ENCODE measurements around the gene MTCL1. TPM values are rescaled to one million over a fixed set of nuclear protein-coding genes. Genes with fewer than 3 reads are reported as not detected.

The MTCL1 gene
- total and polyA plus RNA-seq, 7 experiments from 2014 or later: 0.17 to 0.81 (median 0.61) TPM; not detected in 4

GRCh38 chr18:8865934-8866333 is 160.6 kb downstream of the MTCL1 start:
- H3K27me3 Mint-ChIP-seq: peaks cover 0 to 3% (median 0%) of the 10 kb centered on the region in 5 donors
- H3K27ac Mint-ChIP-seq: no peak overlapping the region
- Histone ChIP-seq H3K27me3 (ENCODE audit: control insufficient read depth in 2 of 2, insufficient read depth in 2 of 2, low read length in 2 of 2) (no peaks in the 10 kb centered on the region), H3K36me3 (ENCODE audit: control insufficient read depth in 2 of 3, insufficient read depth in 3 of 3, low read length in 3 of 3) (no peaks in the 10 kb centered on the region), H3K9me3 (ENCODE audit: control insufficient read depth in 2 of 3, low read length in 3 of 3) (no peaks in the 10 kb centered on the region), H3K4me1 (ENCODE audit: control insufficient read depth in 2 of 2, insufficient read depth in 2 of 2, low read length in 2 of 2) (no peaks in the 10 kb centered on the region), H3K4me3 (ENCODE audit: low read length) (no peak overlapping the region), H3K27ac (ENCODE audit: low read depth, low read length) (no peak overlapping the region)
- ChIA-PET CTCF (no interaction called here), POLR2A (no interaction called here)
- intact Hi-C loops (cut with micrococcal nuclease): no loop called here
- H3K4me3 Mint-ChIP-seq: no peak overlapping the region
- no peak for DNase-seq
- no peaks in the 10 kb centered on the region for H3K36me3 Mint-ChIP-seq
- H3K4me1 Mint-ChIP-seq: no peaks in the 10 kb centered on the region
- ATAC-seq: no peak
- H3K9me3 Mint-ChIP-seq: peaks cover 0 to 4% (median 0%) of the 10 kb centered on the region in 11 donors

DNA sequence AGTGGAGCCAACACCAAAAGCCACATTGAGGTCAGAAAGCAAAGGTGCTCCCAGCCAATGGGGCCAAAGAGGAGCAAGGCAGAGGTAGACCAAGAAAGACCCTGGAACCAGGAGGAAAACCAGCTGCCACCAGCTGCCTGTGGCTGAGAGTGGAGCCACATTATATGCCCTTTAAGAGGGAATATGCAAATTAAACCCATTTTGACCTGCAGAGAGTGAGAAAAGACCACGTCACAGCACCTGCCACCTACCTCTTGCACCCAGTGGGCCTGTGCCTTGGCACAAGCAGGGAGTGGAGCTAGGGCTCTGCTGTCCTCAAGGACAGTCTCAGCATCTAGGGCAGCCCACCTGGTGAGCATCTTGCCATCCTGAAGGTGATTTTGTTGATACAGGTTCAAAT is 161.3 kb downstream of the MTCL1 start:
- Mint-ChIP-seq H3K27me3 (peaks cover 0 to 3% (median 0%) of the 10 kb centered on the region in 5 donors), H3K9me3 (peaks cover 0 to 4% (median 0%) of the 10 kb centered on the region in 11 donors), H3K27ac (no peak overlapping the region), H3K36me3 (no peaks in the 10 kb centered on the region), H3K4me3 (no peak overlapping the region), H3K4me1 (no peaks in the 10 kb centered on the region)
- H3K27ac ChIP-seq (ENCODE audit: low read depth, low read length): no peak overlapping the region
- ChIA-PET CTCF (no interaction called here), POLR2A (no interaction called here)
- no peaks in the 10 kb centered on the region for H3K36me3 ChIP-seq (ENCODE audit: control insufficient read depth in 2 of 3, insufficient read depth in 3 of 3, low read length in 3 of 3)
- intact Hi-C loops (cut with micrococcal nuclease): no loop called here
- ATAC-seq (no peak), DNase-seq (no peak)
- H3K9me3 ChIP-seq (ENCODE audit: control insufficient read depth in 2 of 3, low read length in 3 of 3): no peaks in the 10 kb centered on the region
- H3K27me3 ChIP-seq (ENCODE audit: control insufficient read depth in 2 of 2, insufficient read depth in 2 of 2, low read length in 2 of 2): no peaks in the 10 kb centered on the region
- no peak overlapping the region for H3K4me3 ChIP-seq (ENCODE audit: low read length)
- no peaks in the 10 kb centered on the region for H3K4me1 ChIP-seq (ENCODE audit: control insufficient read depth in 2 of 2, insufficient read depth in 2 of 2, low read length in 2 of 2)

GRCh38 chr18:8868276-8868675 is 162.9 kb downstream of the MTCL1 start:
- intact Hi-C loops (cut with micrococcal nuclease): no loop called here
- H3K27me3 Mint-ChIP-seq: peaks cover 0 to 3% (median 0%) of the 10 kb centered on the region in 5 donors
- POLR2A ChIA-PET: no interaction called here
- Histone ChIP-seq H3K4me3 (ENCODE audit: low read length) (no peak overlapping the region), H3K9me3 (ENCODE audit: control insufficient read depth in 2 of 3, low read length in 3 of 3) (no peaks in the 10 kb centered on the region), H3K4me1 (ENCODE audit: control insufficient read depth in 2 of 2, insufficient read depth in 2 of 2, low read length in 2 of 2) (no peaks in the 10 kb centered on the region), H3K27ac (ENCODE audit: low read depth, low read length) (no peak overlapping the region), H3K27me3 (ENCODE audit: control insufficient read depth in 2 of 2, insufficient read depth in 2 of 2, low read length in 2 of 2) (no peaks in the 10 kb centered on the region), H3K36me3 (ENCODE audit: control insufficient read depth in 2 of 3, insufficient read depth in 3 of 3, low read length in 3 of 3) (no peaks in the 10 kb centered on the region)
- no peak overlapping the region for H3K4me3 Mint-ChIP-seq
- no peaks in the 10 kb centered on the region for H3K36me3 Mint-ChIP-seq
- CTCF ChIA-PET: no interaction called here
- ATAC-seq: no peak
- DNase-seq: no peak
- no peaks in the 10 kb centered on the region for H3K4me1 Mint-ChIP-seq
- peaks cover 0 to 2% (median 0%) of the 10 kb centered on the region in 11 donors for H3K9me3 Mint-ChIP-seq
- no peak overlapping the region for H3K27ac Mint-ChIP-seq

GRCh38 chr18:8868779-8869415 is 163.5 kb downstream of the MTCL1 start:
- Histone ChIP-seq H3K9me3 (ENCODE audit: control insufficient read depth in 2 of 3, low read length in 3 of 3) (no peaks in the 10 kb centered on the region), H3K36me3 (ENCODE audit: control insufficient read depth in 2 of 3, insufficient read depth in 3 of 3, low read length in 3 of 3) (no peaks in the 10 kb centered on the region), H3K27me3 (ENCODE audit: control insufficient read depth in 2 of 2, insufficient read depth in 2 of 2, low read length in 2 of 2) (no peaks in the 10 kb centered on the region), H3K4me1 (ENCODE audit: control insufficient read depth in 2 of 2, insufficient read depth in 2 of 2, low read length in 2 of 2) (no peaks in the 10 kb centered on the region), H3K4me3 (ENCODE audit: low read length) (no peak overlapping the region), H3K27ac (ENCODE audit: low read depth, low read length) (no peak overlapping the region)
- ChIA-PET POLR2A (no interaction called here), CTCF (no interaction called here)
- Mint-ChIP-seq H3K27ac (no peak overlapping the region), H3K4me3 (no peak overlapping the region), H3K36me3 (no peaks in the 10 kb centered on the region), H3K27me3 (peaks cover 0 to 3% (median 0%) of the 10 kb centered on the region in 5 donors), H3K9me3 (peaks cover 0 to 2% (median 0%) of the 10 kb centered on the region in 11 donors), H3K4me1 (no peaks in the 10 kb centered on the region)
- DNase-seq (no peak), ATAC-seq (no peak)
- intact Hi-C loops (cut with micrococcal nuclease): no loop called here

DNA sequence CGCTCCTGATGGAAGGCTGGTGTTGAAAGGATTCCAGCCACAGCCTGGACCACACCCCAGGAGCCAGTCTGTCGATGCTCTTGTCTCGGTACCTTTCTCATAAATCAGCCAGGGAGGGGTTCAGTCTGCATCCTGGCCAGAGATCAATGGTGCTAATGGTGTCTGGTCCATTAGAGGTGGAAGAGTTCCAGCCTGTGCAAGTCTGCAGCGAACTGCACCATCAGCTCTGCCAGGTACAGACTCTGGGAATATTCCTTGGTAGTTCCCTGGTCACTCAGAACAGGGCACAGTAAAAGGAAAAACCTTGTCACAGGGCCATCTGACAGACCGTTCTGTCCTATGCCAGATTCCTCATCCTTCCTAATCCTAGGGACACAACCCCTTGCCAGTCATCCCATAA is 164.3 kb downstream of the MTCL1 start:
- Histone ChIP-seq H3K36me3 (ENCODE audit: control insufficient read depth in 2 of 3, insufficient read depth in 3 of 3, low read length in 3 of 3) (no peaks in the 10 kb centered on the region), H3K9me3 (ENCODE audit: control insufficient read depth in 2 of 3, low read length in 3 of 3) (no peaks in the 10 kb centered on the region), H3K27ac (ENCODE audit: low read depth, low read length) (no peak overlapping the region), H3K4me1 (ENCODE audit: control insufficient read depth in 2 of 2, insufficient read depth in 2 of 2, low read length in 2 of 2) (no peaks in the 10 kb centered on the region), H3K4me3 (ENCODE audit: low read length) (no peak overlapping the region), H3K27me3 (ENCODE audit: control insufficient read depth in 2 of 2, insufficient read depth in 2 of 2, low read length in 2 of 2) (no peaks in the 10 kb centered on the region)
- intact Hi-C loops (cut with micrococcal nuclease): no loop called here
- Mint-ChIP-seq H3K9me3 (peaks cover 0 to 2% (median 0%) of the 10 kb centered on the region in 11 donors), H3K4me1 (no peaks in the 10 kb centered on the region), H3K27ac (no peak overlapping the region), H3K27me3 (peaks cover 0 to 9% (median 3%) of the 10 kb centered on the region in 5 donors), H3K36me3 (no peaks in the 10 kb centered on the region), H3K4me3 (no peak overlapping the region)
- ChIA-PET POLR2A (no interaction called here), CTCF (no interaction called here)
- DNase-seq: no peak
- no peak for ATAC-seq

- ChIA-PET CTCF (no interaction called here), POLR2A (no interaction called here)
- no peaks in the 10 kb centered on the region for H3K4me1 ChIP-seq (ENCODE audit: control insufficient read depth in 2 of 2, insufficient read depth in 2 of 2, low read length in 2 of 2)
- no peak overlapping the region for H3K27ac Mint-ChIP-seq
- H3K9me3 ChIP-seq (ENCODE audit: control insufficient read depth in 2 of 3, low read length in 3 of 3): no peaks in the 10 kb centered on the region
- H3K27me3 Mint-ChIP-seq: peaks cover 0 to 13% (median 8%) of the 10 kb centered on the region in 5 donors
- no peaks in the 10 kb centered on the region for H3K4me1 Mint-ChIP-seq
- intact Hi-C loops (cut with micrococcal nuclease): no loop called here
- no peak overlapping the region for H3K4me3 Mint-ChIP-seq
- ATAC-seq: no peak
- H3K27ac ChIP-seq (ENCODE audit: low read depth, low read length): no peak overlapping the region
- H3K36me3 Mint-ChIP-seq: no peaks in the 10 kb centered on the region
- no peaks in the 10 kb centered on the region for H3K27me3 ChIP-seq (ENCODE audit: control insufficient read depth in 2 of 2, insufficient read depth in 2 of 2, low read length in 2 of 2)
- no peak overlapping the region for H3K4me3 ChIP-seq (ENCODE audit: low read length)
- H3K9me3 Mint-ChIP-seq: peaks cover 0 to 2% (median 0%) of the 10 kb centered on the region in 11 donors
- no peaks in the 10 kb centered on the region for H3K36me3 ChIP-seq (ENCODE audit: control insufficient read depth in 2 of 3, insufficient read depth in 3 of 3, low read length in 3 of 3)
- no peak for DNase-seq
Measured at GRCh38 chr18:8870528-8870927, 165.2 kb downstream of the MTCL1 start.

GRCh38 chr18:8871489-8871888 is 166.1 kb downstream of the MTCL1 start:
- Mint-ChIP-seq H3K27ac (no peak overlapping the region), H3K9me3 (peaks cover 0 to 2% (median 0%) of the 10 kb centered on the region in 11 donors), H3K27me3 (peaks cover 0 to 20% (median 8%) of the 10 kb centered on the region in 5 donors), H3K4me3 (no peak overlapping the region), H3K4me1 (no peaks in the 10 kb centered on the region), H3K36me3 (no peaks in the 10 kb centered on the region)
- no peaks in the 10 kb centered on the region for H3K27me3 ChIP-seq (ENCODE audit: control insufficient read depth in 2 of 2, insufficient read depth in 2 of 2, low read length in 2 of 2)
- no peaks in the 10 kb centered on the region for H3K4me1 ChIP-seq (ENCODE audit: control insufficient read depth in 2 of 2, insufficient read depth in 2 of 2, low read length in 2 of 2)
- H3K4me3 ChIP-seq (ENCODE audit: low read length): no peak overlapping the region
- DNase-seq: no peak
- intact Hi-C loops (cut with micrococcal nuclease): no loop called here
- POLR2A ChIA-PET: no interaction called here
- ATAC-seq: no peak
- CTCF ChIA-PET: no interaction called here
- no peaks in the 10 kb centered on the region for H3K9me3 ChIP-seq (ENCODE audit: control insufficient read depth in 2 of 3, low read length in 3 of 3)
- no peaks in the 10 kb centered on the region for H3K36me3 ChIP-seq (ENCODE audit: control insufficient read depth in 2 of 3, insufficient read depth in 3 of 3, low read length in 3 of 3)
- no peak overlapping the region for H3K27ac ChIP-seq (ENCODE audit: low read depth, low read length)

Data from naive thymus-derived CD4-positive, alpha-beta T cell (primary cell).